HG02759 (cell line): ENCODE results near the gene PPARD.

Experiments
- ATAC-seq: cut with Tn5 transposase; IDR thresholded peaks from one replicate; pipeline ENCODE4 v1.9.1; 2021; ENCODE audit warnings: mild to moderate bottlenecking, moderate library complexity; ENCODE audit not compliant: unreplicated experiment

The PPARD gene

DNA sequence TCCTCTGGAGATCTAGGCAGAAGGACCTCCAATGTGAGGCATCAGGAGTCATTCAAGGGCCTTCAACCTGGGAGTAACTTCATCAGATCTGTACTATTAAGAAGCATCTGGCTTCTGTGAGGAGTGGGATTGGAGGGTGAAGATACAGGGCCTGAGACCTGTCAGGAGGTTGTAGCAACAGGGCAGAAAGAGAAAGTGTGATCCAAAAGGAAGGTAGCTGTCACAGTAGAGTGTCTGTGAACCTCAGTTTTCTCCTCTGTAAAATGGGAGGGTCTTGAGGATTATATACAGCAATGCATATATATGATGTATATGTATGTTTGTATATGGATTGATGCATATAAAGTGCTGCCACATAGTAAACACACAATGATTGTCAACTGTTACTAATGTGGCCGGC lies 123.3 kb downstream of the PPARD start:
- ATAC-seq: no peak

DNA sequence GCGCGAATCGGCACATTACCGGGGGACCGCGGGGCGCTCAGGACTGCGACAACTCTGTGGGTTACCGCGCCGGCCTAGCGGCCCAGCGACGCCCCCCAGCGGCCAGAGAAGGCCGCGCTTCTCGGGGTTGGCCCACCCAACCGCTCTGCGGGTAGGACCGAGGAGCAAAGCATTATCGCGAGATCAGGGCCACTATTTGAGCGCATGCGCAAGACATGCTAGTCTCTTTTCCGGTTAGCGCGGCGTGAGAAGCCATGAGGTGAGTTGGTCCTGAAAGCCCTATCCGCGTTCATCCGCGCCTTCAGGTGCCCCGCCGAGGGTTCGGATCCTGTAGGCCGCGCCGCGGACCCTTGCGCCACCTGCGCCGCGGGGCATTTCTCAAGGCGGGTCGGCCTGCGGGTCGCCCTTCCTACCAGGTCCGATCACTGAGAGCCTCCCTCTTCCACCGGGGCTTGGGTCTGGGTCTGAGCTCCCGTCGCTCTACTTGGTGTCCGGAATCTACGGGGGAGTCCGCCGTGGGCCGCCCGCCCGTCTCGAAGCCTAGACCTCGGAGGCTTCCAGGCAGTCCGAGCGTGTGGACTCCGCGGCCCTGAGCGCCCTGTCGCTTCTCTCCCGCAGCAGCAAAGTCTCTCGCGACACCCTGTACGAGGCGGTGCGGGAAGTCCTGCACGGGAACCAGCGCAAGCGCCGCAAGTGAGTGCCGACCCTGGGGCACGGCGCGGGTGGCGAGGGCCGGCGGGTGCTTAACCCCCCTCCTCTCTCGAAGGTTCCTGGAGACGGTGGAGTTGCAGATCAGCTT lies 126.0 kb downstream of the PPARD start, which contains the start of gene RPL10A:
TSS of gene RPL10A (plus strand) at position 221 of the 799 bp plus-strand sequence. CDS start at position 255, 34 bp downstream.
- peak; percentile 76 for ATAC-seq

DNA sequence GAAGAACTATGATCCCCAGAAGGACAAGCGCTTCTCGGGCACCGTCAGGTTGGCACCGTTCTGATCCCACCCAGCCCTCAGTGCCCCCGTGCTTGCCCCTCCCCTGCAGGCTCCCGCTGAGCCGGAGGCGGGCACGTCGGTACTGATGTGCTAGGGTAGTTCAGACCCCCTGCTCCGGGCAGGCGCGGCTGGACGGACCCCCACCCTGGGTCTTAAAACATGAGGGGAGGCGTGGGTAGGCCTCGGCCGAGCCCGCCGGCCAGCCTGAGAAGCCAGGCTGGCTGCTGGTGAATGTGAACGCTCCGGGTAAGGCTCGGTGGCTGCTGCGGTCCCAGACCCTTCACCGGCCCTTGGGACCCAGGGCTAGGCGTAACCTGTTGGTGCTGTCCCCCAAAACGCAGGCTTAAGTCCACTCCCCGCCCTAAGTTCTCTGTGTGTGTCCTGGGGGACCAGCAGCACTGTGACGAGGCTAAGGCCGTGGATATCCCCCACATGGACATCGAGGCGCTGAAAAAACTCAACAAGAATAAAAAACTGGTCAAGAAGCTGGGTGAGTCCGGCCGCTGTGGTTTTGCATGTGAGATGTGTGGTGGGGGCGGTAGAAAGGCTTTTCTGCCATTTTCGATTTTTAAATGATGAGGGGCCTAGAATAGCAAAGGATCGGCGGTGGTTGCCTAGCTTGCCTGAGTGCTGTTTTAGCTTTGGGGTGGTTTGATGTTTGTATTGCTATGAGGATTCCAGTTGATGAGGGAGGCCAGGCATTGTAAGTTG lies 126.8 kb downstream of the PPARD start:
- peak; percentile 2 for ATAC-seq

DNA sequence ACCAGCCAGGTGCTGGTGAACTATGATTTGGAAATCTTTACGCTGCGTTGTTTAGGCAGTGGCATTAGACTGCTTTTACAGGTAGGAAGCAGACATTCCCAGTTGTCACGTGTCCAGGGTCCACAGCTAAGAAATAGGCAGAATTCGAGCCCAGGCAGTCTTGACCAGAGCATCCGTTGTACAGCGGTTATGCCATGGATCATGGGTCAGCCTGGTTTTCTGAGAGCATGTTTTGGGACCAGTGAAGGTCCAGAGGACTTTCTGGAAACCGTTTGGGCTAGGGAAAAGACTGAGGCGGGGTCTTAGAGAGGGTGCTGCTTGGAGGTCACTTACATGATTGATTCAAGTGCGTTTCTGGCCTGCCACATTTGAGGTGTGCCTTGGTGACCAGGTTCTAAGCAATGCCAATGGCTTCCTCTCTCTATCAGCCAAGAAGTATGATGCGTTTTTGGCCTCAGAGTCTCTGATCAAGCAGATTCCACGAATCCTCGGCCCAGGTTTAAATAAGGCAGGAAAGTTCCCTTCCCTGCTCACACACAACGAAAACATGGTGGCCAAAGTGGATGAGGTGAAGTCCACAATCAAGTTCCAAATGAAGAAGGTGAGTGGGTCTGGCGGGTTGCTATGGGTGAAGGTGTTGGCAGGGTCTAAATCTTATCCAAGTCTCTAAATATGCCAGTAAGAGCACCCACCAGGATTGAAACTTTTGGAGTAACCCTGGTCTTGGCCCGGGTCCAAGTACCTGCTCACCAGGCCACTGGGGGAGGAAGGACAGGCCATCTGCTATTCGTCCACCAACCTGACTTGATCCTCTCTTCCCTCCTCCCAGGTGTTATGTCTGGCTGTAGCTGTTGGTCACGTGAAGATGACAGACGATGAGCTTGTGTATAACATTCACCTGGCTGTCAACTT lies 127.6 kb downstream of the PPARD start:
- ATAC-seq: no peak

DNA sequence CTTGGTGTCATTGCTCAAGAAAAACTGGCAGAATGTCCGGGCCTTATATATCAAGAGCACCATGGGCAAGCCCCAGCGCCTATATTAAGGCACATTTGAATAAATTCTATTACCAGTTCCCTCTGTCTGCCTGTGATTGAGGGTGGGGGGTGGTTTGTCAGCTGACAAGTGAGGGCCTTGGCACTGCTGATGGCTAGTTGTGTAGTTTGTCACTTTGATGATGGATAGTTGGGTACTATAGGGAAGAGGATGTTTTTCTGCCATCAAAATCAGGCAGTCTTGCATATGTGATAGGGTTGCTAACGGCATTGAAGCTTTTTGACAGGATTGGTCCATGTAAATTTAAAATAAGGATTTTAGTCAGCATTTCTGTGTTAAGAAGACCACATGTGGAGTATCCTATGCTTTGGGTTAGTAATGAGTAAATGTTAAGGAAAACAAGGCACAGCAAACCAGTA lies 128.3 kb downstream of the PPARD start:
- ATAC-seq: no peak

DNA sequence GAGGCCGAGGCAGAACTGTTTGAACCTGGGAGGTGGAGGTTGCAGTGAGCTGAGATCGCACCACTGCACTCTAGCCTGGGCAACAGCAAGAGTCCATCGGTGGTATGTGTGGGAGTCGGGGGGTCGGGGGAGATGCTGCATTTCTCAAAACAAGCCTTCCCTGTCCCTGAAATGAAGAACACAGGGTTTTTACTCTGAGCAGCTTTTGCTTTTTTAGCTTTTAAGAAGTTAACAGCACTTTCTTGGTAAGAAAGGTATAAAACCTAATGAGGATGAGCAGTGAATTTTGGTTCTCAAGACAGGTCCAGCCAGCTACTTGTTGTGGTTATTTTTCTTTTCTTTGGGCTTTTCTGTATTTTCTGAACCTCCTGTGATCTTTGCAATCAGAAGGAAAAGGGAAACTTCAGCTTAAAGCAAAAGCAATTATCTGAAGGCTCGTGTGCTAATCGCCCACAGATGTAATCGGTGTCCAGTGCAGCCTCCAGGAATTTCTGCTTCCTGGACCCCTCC lies 129.5 kb downstream of the PPARD start:
- ATAC-seq: no peak

DNA sequence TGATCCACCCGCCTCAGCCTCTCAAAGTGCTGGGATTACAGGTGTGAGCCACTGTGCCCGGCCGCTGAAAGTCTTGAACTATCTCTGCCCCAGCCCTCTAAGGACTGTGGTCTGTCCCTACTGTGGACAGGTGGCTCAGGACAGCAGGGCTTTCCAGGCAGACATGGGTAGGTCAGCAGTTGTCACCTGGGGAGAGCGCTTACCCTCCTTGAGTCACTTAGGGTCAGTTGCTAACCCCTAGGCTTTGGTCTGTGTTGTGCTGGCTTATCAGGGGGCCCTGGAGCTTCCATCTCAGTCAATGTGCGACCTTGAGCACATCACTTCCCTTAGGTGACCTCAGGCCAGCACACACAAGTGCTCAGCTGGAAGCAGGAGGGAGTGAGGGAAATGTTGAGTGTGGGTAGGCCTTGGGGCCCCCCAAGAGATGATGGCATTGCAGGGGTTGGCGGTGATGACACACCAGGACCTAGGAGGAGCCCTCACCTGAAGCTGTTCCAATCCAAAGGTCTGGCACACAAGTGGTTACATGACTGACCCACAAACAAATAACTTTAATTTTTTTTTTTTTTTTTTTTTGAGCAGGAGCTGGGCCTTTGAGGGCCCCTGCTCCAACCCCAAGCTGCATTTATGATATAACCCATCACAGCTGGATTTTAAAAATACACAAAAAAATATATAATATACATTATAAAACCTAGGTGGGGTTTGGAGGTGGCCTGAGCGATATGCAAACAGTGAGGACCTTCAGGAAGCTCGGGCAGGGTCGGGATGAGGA lies 130.9 kb downstream of the PPARD start:
- ATAC-seq: no peak

DNA sequence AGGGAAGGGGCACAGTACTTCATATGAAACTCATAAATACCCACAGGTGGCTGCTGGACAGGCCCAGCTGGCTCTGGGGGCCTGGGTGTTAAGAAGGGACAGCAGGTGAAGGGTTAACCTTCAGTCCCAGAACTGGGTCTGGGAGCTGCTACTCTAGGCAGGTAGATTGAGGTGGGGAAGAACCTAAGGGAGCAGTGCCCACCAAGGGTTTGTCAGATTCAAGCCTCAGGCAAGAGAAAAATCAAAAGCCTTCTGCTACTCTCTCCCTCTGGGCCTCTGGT lies 131.4 kb downstream of the PPARD start:
- no peak for ATAC-seq

DNA sequence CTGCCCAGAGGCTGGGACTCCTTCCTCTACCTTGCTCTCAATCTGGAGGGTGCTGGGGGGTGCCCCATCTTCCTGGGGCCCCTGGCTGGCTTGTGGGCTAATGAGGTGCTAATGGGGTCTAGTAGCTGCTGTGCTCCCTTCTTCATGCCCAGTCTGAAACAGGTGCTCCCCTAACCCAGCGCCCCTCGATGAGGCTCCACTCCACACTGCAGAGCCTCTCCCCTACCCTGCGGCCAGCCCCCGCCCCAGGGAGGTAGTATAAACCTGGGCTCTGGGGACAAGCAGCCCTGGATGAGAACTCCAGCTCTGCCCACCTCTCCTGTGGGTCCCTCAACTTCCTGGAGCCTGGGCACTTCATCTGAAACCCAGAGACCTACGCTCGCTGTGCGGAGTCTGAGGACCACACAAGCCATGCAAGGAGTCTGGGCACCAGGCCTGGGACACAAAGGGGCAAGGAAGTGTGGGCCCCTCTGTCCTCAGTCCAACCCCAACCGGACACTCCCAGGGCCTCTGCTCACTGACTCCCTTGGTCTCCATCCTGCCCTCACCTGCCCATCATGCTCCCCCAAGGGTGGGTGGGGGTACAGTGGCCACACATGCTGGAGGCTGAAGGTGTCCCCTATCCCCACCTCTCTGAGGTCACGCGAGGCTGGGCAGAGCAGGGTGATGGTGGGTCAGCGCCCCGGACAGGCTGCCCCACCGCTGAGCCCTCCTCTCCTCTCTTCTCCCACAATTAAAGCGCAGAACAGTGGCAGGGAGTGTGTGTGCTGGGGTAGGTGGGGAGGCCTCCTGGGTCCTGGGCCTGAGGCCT lies 132.0 kb downstream of the PPARD start:
- no peak for ATAC-seq

DNA sequence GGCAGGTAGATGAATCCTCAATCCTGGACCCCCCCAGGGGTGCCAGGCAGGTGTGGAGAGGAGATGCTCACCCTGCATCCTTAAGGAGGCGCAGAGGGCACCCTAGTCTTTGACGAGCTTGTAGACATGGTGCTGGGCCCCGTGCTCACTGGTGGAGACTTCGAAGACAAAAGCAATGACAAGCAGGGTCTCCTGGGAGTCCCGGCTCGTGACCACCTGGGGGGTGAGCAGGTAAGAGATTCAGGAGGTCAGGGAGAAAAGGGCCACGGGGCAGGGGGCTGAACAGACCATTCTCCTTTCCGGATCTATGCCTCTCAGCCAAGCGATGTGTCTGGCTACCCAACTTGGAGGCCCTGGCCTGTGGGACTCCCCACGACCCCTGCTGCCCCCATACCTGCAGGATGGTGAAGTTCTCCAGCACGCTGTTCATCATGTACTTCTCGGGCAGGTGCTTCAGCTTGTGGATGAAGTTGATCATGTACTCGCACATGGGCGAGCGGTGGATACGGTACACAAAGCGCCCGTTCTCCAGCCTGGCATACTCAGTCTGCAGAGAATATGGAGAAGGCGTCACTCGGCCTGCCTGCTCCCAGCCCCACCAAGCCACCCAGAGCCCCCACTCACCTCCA lies 132.7 kb downstream of the PPARD start:
- ATAC-seq: no peak

DNA sequence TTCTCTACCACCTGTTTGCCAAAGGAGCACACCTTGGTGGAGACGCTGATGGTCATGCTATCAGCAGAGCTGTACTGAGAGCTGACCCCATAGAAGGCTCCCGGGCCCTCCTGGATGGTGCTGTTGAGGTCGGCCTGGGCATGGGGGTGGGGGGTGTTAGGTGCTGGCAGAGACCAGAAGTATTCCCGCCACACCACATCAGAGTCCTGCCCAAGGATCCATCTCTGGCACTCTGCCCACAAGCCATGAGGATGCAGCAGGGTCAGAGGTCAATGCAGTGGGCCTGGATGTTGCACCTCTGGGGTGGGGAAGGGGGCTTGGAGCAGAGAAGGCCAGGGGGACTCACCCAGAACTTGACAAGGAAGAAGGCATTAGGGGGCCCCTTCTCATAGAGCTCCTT lies 133.2 kb downstream of the PPARD start:
- no peak for ATAC-seq

DNA sequence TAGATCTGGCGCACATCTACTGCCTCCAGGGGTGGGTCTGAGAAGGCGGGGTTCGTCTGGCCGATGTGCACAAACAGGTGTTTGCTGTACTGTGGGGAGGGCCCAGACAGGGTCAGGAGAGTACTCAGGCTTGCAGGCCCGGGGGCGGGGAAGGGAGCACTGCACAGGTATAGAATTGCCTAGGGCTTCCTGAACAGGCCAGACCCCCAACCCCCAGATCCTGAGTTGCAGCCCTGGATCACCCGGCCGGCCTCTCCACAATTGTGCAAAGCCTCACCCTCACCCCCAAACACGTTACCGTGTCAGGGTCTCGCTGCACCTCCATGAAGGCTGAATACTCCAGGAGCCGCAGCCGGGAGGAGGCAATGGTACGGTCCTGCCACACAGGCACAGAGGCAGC lies 133.6 kb downstream of the PPARD start:
- ATAC-seq: no peak

DNA sequence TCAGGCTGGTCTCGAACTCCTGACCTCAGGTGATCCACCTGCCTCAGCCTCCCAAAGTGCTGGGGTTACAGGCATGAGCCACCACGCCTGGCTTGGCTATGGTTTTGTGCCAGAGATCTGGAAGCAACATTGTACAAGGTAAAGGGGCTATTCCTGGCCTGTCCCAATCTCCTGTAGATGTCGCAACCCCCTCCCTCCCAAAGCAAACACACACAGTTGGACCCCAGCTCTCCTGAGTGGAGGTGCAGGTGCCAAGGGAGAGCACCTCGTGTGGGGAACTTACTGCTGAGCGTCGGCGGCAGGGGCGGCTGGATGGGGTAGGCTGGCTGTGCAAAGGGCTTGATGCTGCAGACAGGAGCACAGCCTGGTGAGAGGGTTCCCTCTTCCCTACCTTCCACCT lies 134.7 kb downstream of the PPARD start:
- ATAC-seq: no peak
